Measurements from ENCODE around the gene RASSF3. TPM values are rescaled to one million over a fixed set of nuclear protein-coding genes. Genes with fewer than 3 reads are reported as not detected.

Gene RASSF3
- total RNA-seq, 2 experiments from 2014 or later: 40.4 to 41.6 TPM

GRCh38 chr12:64740646-64741045 lies 130.4 kb downstream of the RASSF3 start:
- Mint-ChIP-seq H3K36me3 (ENCODE audit: low read depth) (peaks cover 54% of the 10 kb centered on the region), H3K27ac (no peak overlapping the region)

DNA sequence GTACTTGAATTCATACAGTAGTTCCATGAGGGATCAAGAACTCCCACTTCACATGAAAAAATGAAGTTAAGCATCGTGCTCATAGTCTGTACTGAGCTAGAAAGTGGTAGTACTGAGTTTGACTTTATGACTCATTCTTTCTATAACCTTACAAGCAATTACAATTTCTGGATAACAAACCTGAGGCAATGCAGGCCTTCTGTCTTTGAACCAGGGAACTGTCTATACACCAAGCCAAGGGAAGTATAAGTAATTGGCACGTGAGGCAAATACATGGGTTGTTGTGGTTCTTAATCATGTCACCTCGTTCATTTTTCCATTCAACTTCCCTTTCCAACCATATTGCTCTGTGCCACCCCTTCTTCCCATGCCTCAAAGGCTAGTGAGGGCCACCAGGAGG lies 132.1 kb downstream of the RASSF3 start:
- Mint-ChIP-seq H3K4me3 (no peak overlapping the region), H3K36me3 (ENCODE audit: low read depth) (peaks cover 43% of the 10 kb centered on the region), H3K9me3 (no peaks in the 10 kb centered on the region), H3K27ac (no peak overlapping the region), H3K4me1 (ENCODE audit: low read depth) (peaks cover 5% of the 10 kb centered on the region), H3K27me3 (no peaks in the 10 kb centered on the region)
- DNase-seq (no peak), ATAC-seq (peak; percentile 65)
- intact Hi-C loops (cut with micrococcal nuclease): no loop called here
- no peak for TF ChIP-seq CTCF (IDR thresholded peaks at IDR 0.05)
- ChIA-PET POLR2A (no interaction called here), CTCF (interaction anchor here (1.0 to 1.1 kb wide), 2 partner anchors 12 to 40 kb away, joined by 3 to 4 read pairs; no protein-coding TSS in a partner anchor)

More at GRCh38 chr12:64740646-64741045, 130.4 kb downstream of the RASSF3 start:
- Mint-ChIP-seq H3K4me3 (no peak overlapping the region), H3K4me1 (ENCODE audit: low read depth) (peaks cover 10% of the 10 kb centered on the region), H3K9me3 (no peaks in the 10 kb centered on the region), H3K27me3 (no peaks in the 10 kb centered on the region)
- CTCF ChIA-PET: no interaction called here
- no peak for ATAC-seq
- POLR2A ChIA-PET: no interaction called here
- intact Hi-C loops (cut with micrococcal nuclease): no loop called here
- TF ChIP-seq CTCF (IDR thresholded peaks at IDR 0.05): no peak
- DNase-seq: no peak

GRCh38 chr12:64743206-64743605 lies 132.9 kb downstream of the RASSF3 start:
- Mint-ChIP-seq H3K9me3 (no peaks in the 10 kb centered on the region), H3K4me1 (ENCODE audit: low read depth) (peaks cover 3% of the 10 kb centered on the region), H3K27ac (no peak overlapping the region), H3K36me3 (ENCODE audit: low read depth) (peaks cover 42% of the 10 kb centered on the region), H3K27me3 (no peaks in the 10 kb centered on the region), H3K4me3 (no peak overlapping the region)
- no peak for TF ChIP-seq CTCF (IDR thresholded peaks at IDR 0.05)
- DNase-seq (no peak), ATAC-seq (no peak)
- CTCF ChIA-PET: interaction anchor here (1.1 to 1.2 kb wide), 2 partner anchors 7 to 41 kb away, joined by 3 to 4 read pairs; no protein-coding TSS in a partner anchor
- POLR2A ChIA-PET: no interaction called here
- intact Hi-C loops (cut with micrococcal nuclease): no loop called here

DNA sequence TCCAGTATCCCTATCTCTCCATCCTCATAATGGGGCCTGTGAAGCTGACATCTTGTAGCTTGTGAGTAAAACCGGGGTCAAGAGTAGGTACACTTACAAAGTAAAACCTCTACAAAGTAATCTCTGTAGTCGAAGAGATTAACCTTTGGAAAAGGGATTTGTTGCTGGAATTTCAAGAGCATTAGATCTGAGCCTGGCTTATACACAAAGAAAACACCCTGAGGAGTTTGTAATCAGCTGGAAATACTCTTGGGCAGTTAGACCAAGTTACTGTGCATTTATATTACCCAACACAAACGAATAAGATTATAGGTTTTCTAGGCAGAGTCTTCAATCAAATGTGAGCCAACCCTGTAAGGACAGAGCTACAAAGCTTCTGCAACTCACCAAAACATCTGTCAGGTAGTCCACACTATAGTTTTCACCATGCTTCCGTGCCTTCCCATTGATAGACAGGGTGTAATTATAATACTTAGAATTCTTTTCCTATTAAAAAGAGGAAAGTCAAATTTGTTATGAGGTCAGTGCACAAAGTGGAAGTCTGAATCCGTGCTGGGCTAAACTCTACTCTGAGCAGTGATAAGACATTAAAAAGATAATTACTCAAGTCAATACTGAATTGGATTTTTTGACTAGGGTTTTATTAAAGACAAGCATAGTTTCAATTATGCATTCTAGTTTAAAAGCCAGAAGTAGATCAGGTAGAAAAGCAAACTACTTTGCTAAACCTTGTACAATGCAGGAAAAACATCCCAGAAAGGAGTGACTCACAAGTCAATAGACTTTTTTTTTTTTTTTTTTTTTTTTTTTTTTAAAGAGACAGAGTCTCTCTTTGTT lies 134.3 kb downstream of the RASSF3 start:
- Mint-ChIP-seq H3K9me3 (no peaks in the 10 kb centered on the region), H3K27me3 (no peaks in the 10 kb centered on the region), H3K36me3 (ENCODE audit: low read depth) (peaks cover 40% of the 10 kb centered on the region), H3K4me1 (ENCODE audit: low read depth) (peaks cover 3% of the 10 kb centered on the region), H3K27ac (no peak overlapping the region), H3K4me3 (no peak overlapping the region)
- intact Hi-C loops (cut with micrococcal nuclease): no loop called here
- ChIA-PET CTCF (interaction anchor here (1.2 to 1.8 kb wide), 3 partner anchors 9 to 51 kb away, joined by 3 to 4 read pairs (median 4); no protein-coding TSS in a partner anchor), POLR2A (interaction anchor here (1.8 kb wide), 1 partner anchor 10 kb away, joined by 5 read pairs; no protein-coding TSS in a partner anchor)
- DNase-seq (no peak), ATAC-seq (no peak)
- no peak for TF ChIP-seq CTCF (IDR thresholded peaks at IDR 0.05)

GRCh38 chr12:64745259-64745807 lies 135.0 kb downstream of the RASSF3 start:
- ChIA-PET POLR2A (interaction anchor here (1.8 kb wide), 1 partner anchor 10 kb away, joined by 5 read pairs; no protein-coding TSS in a partner anchor), CTCF (interaction anchor here (1.2 to 1.8 kb wide), 4 partner anchors 9 to 51 kb away, joined by 3 to 4 read pairs (median 4); no protein-coding TSS in a partner anchor)
- Mint-ChIP-seq H3K4me3 (no peak overlapping the region), H3K27ac (no peak overlapping the region), H3K27me3 (no peaks in the 10 kb centered on the region), H3K9me3 (no peaks in the 10 kb centered on the region), H3K4me1 (ENCODE audit: low read depth) (peaks cover 3% of the 10 kb centered on the region), H3K36me3 (ENCODE audit: low read depth) (peaks cover 36% of the 10 kb centered on the region)
- no peak for DNase-seq
- no peak for ATAC-seq
- no peak for TF ChIP-seq CTCF (IDR thresholded peaks at IDR 0.05)
- intact Hi-C loops (cut with micrococcal nuclease): no loop called here
